OCI-LY3 (cell line): ENCODE measurements around the gene OCRL.

Experiments
- CTCF ChIP-seq: fragments of 200-600, 300-600 bp; sonication (generic); IDR thresholded peaks from 2 replicates; pipeline ENCODE4 v1.5.1; 2014; ENCODE audit warnings: antibody characterized with exemption, low read length, low read depth
- EZH2phosphoT487 ChIP-seq: fragments of 200-600 bp; shearing (Covaris generic); IDR thresholded peaks from 2 replicates; pipeline ENCODE4 v1.6.1; 2018; ENCODE audit warnings: antibody characterized with exemption, mixed run types, low read depth

DNA sequence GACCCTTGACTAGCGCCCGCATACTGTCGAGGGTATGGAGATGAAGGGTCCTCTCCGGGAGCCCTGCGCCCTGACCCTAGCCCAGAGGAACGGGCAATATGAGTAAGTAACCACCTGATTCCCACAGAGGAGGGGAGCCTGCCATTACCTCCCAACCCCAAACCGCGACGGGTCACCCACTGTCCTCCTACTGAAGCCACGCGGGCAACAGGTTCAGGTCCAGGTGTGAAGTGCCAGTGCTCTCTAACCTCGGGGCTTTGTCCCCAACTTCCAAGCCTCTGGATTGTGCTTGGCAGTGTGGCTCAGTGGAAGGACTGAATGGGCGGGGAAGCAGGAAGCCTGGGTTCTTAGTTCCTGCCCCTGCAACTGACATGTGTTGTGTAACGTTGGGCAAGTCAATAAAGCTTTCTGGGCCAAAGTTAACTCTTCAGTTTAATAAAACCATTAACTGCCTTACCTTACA lies 694 bp downstream of the OCRL start:
- TF ChIP-seq CTCF (no peak), EZH2phosphoT487 (no peak)
